Spleen (tissue), 7 donors: ENCODE data around the gene SLAMF1.

ENCODE experiments used
- CTCF ChIP-seq, 11 experiments: fragments of 200-600 bp in 7 of 11; fragments of 450-650 bp in 4 of 11; sonication (generic) in 4 of 11; IDR thresholded peaks in 8 of 11; conservative IDR thresholded peaks in 3 of 11; 1 replicate in 7 of 11; 2 replicates in 4 of 11; pipeline versions ENCODE4 v1.4.0 to v1.8.0; 2016 to 2021; ENCODE audit warnings: antibody characterized with exemption in 11 of 11, inconsistent platforms in 4 of 11, mild to moderate bottlenecking in 1 of 11
- POLR2AphosphoS5 ChIP-seq, 3 donors: sonication (generic); formaldehyde crosslinking; IDR thresholded peaks; one replicate each; pipeline ENCODE4 v1.5.1; 2017; ENCODE audit warnings: antibody characterized with exemption in 3 of 3
- donor health status: DM: no; HTN: no; CAD: no; lungs with moderate emphysema.
- donor health status: DM: no; HTN: no; CAD: no.
- donor health status: DM: no; HTN: no; CAD: no.

DNA sequence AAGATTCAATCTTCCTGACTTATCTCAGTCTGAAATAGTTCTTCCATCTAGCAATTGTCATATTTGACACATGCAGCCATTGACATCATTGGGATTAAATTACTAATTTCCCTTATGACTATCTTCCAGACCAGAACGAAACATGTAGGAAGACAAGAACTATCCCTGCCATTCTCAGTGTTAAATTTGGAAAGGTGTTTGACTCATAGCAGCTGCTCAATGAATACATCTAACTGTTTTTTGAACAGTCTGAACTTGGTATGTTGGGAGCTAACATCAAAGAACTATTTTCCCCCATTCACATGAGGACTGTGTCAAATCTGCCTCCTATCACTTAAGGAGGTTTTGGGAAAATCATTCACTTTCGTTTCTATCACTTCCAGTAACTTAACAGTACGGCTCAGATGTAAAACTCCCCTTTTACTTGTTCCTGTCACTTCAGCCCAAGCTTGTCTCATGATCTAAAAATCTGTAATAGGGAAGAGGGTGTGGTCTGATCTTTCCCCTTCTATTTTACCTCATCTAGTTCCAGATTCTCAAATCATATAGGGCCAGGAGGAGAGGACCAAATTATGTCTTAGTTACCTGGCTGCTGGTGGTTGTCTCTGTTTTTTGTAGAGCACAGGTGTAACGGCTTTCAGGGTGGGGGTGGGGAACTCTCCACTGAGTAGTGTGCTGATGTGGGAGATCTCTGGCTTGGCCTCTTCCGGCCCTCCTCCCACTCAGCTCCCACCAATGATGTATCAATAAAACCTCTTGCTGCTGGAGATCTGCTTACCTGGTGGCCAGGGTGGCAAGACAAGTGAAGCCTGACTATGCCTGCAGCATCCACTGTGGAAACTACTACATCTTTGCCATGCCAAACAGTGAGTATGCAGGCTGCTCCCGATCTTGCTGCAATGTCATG is 26.2 kb upstream of the SLAMF1 start:
- TF ChIP-seq CTCF (IDR thresholded peaks at IDR 0.05 in 8 of 11, conservative IDR thresholded peaks at IDR 0.05 in 3 of 11) = no peak
- no peak for TF ChIP-seq POLR2AphosphoS5 (IDR thresholded peaks at IDR 0.05)
